ENCODE results near the gene FUNDC2. TPM values are rescaled to one million over a fixed set of nuclear protein-coding genes. Genes with fewer than 3 reads are reported as not detected.

The FUNDC2 gene
- total and polyA plus RNA-seq, 10 of the 15 experiments (the other 5 are each of a cell fraction or from before 2014, with no cell fraction given), result 70.5 to 353 (median 165) TPM

DNA sequence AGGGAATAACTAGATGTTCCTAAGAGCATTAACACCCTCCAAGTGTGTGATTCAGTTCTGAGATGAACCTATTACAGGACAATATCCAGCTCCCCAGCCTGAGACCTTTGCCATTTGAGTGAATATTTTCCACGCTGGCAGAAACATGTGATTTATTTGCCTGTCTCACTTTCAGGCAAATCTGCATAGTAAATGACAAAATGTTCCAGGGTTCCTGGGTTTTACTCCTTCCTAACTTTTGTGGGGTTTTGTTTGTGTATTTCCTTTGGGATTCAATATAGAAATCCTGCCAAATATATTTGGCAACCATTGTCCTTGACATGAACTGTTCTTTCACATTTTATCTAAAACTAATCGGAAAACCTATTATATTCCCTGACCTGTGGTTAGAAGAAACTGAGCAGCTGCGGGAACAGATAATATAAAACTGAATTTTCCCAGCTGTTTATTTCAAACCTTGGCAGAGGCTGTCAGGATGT lies 16.6 kb upstream of the FUNDC2 start:
- FAIRE-seq (no peak), DNase-seq (ENCODE audit: low read depth, low spot score) (no peak), ATAC-seq (no peak)
- intact Hi-C loops (cut with micrococcal nuclease; ENCODE audit: unreplicated experiment) (no loop called here), in situ Hi-C loops (cut with MboI) (no loop called here)
- no peaks in the 10 kb centered on the region for H3K4me1 ChIP-seq (ENCODE audit: control insufficient read depth, insufficient read depth, low read length)
- no TSS peak for BruUV-seq (replicated peaks)
- H3K4me2 ChIP-seq (ENCODE audit: control insufficient read depth, insufficient read depth), result no peak overlapping the region
- no peaks in the 10 kb centered on the region for H4K20me1 ChIP-seq (ENCODE audit: control insufficient read depth, insufficient read depth)
- ChIA-PET RAD21 (ENCODE audit: unreplicated experiment) (no interaction called here), SMC1A (ENCODE audit: uncharacterized antibody, unreplicated experiment) (no interaction called here), POLR2A (no interaction called here), CTCF (no interaction called here)
- no peak overlapping the region for H3K4me3 ChIP-seq
- 64% methylated on average over 3 of the region's 3 CpGs for WGBS (ENCODE audit: insufficient coverage, insufficient replicate concordance, low lambda C conversion rate, missing lambda C conversion rate)
- no peaks in the 10 kb centered on the region for H3K79me2 ChIP-seq (ENCODE audit: control insufficient read depth, insufficient read depth, low read length)
- H3K27ac ChIP-seq (ENCODE audit: control insufficient read depth, insufficient read depth), result no peak overlapping the region
- no peak overlapping the region for H3K9ac ChIP-seq (ENCODE audit: control insufficient read depth, insufficient read depth, low read length)
- no peaks in the 10 kb centered on the region for H3K27me3 ChIP-seq (replicated peaks in 1 of 2; ENCODE audit: control insufficient read depth in 2 of 2, insufficient read depth in 2 of 2, low read length in 1 of 2)
- no peak for TF ChIP-seq SMAD1 (IDR thresholded peaks at IDR 0.05; ENCODE audit: low read depth, partially characterized antibody)
- TF ChIP-seq, protein P1, sequence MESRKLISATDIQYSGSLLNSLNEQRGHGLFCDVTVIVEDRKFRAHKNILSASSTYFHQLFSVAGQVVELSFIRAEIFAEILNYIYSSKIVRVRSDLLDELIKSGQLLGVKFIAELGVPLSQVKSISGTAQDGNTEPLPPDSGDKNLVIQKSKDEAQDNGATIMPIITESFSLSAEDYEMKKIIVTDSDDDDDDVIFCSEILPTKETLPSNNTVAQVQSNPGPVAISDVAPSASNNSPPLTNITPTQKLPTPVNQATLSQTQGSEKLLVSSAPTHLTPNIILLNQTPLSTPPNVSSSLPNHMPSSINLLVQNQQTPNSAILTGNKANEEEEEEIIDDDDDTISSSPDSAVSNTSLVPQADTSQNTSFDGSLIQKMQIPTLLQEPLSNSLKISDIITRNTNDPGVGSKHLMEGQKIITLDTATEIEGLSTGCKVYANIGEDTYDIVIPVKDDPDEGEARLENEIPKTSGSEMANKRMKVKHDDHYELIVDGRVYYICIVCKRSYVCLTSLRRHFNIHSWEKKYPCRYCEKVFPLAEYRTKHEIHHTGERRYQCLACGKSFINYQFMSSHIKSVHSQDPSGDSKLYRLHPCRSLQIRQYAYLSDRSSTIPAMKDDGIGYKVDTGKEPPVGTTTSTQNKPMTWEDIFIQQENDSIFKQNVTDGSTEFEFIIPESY (IDR thresholded peaks at IDR 0.05), result no peak
- no peak for TF ChIP-seq PAX8 (IDR thresholded peaks at IDR 0.05)
- no peak for TF ChIP-seq STAT1 (conservative IDR thresholded peaks at IDR 0.05)
- TF ChIP-seq EED (IDR thresholded peaks at IDR 0.05; ENCODE audit: low read depth), result no peak
- TF ChIP-seq NRF1 (conservative IDR thresholded peaks at IDR 0.05; ENCODE audit: low read depth, low read length), result no peak
- TF ChIP-seq, protein P2, sequence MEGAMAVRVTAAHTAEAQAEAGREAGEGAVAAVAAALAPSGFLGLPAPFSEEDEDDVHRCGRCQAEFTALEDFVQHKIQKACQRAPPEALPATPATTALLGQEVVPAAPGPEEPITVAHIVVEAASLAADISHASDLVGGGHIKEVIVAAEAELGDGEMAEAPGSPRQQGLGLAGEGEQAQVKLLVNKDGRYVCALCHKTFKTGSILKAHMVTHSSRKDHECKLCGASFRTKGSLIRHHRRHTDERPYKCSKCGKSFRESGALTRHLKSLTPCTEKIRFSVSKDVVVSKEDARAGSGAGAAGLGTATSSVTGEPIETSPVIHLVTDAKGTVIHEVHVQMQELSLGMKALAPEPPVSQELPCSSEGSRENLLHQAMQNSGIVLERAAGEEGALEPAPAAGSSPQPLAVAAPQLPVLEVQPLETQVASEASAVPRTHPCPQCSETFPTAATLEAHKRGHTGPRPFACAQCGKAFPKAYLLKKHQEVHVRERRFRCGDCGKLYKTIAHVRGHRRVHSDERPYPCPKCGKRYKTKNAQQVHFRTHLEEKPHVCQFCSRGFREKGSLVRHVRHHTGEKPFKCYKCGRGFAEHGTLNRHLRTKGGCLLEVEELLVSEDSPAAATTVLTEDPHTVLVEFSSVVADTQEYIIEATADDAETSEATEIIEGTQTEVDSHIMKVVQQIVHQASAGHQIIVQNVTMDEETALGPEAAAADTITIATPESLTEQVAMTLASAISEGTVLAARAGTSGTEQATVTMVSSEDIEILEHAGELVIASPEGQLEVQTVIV (IDR thresholded peaks at IDR 0.05; ENCODE audit: borderline replicate concordance, partially characterized antibody), result no peak
- TF ChIP-seq KDM1A (IDR thresholded peaks at IDR 0.05; ENCODE audit: borderline replicate concordance), result no peak
- no peak for TF ChIP-seq SREBF1 (IDR thresholded peaks at IDR 0.05; ENCODE audit: low read length)
- TF ChIP-seq, protein P3, sequence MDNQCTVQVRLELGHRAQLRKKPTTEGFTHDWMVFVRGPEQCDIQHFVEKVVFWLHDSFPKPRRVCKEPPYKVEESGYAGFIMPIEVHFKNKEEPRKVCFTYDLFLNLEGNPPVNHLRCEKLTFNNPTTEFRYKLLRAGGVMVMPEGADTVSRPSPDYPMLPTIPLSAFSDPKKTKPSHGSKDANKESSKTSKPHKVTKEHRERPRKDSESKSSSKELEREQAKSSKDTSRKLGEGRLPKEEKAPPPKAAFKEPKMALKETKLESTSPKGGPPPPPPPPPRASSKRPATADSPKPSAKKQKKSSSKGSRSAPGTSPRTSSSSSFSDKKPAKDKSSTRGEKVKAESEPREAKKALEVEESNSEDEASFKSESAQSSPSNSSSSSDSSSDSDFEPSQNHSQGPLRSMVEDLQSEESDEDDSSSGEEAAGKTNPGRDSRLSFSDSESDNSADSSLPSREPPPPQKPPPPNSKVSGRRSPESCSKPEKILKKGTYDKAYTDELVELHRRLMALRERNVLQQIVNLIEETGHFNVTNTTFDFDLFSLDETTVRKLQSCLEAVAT (IDR thresholded peaks at IDR 0.05), result no peak
- TF ChIP-seq BMI1 (IDR thresholded peaks at IDR 0.05; ENCODE audit: borderline replicate concordance), result no peak
- no peak for TF ChIP-seq LARP7 (IDR thresholded peaks at IDR 0.05)
- no peak for TF ChIP-seq ZNF274 (IDR thresholded peaks at IDR 0.05; ENCODE audit: insufficient read depth, insufficient read length)
- TF ChIP-seq ZZZ3 (IDR thresholded peaks at IDR 0.05; ENCODE audit: control insufficient read depth, insufficient read length, low read depth), result no peak
- TF ChIP-seq FOXM1 (IDR thresholded peaks at IDR 0.05; ENCODE audit: low read depth, low read length), result no peak
- H2AFZ ChIP-seq (ENCODE audit: control insufficient read depth, low read depth, low read length), result no peak overlapping the region
- H3K9me3 ChIP-seq (replicated peaks; ENCODE audit: control insufficient read depth, insufficient read depth, low read length), result no peaks in the 10 kb centered on the region
- no peaks in the 10 kb centered on the region for H3K36me3 ChIP-seq (ENCODE audit: control insufficient read depth in 2 of 2, insufficient read depth in 2 of 2, low read length in 1 of 2)
